DOHH2 (cell line): ENCODE data around the gene TBX20.

Source experiments
- EZH2phosphoT487 ChIP-seq: fragments of 200-600 bp; sonication (generic); IDR thresholded peaks from 2 replicates; pipeline ENCODE4 v1.6.1; 2017; ENCODE audit warnings: borderline replicate concordance, mild to moderate bottlenecking, antibody characterized with exemption, low read length, moderate library complexity, mixed read lengths
- TF ChIP-seq, protein P1 (sequence below): fragments of 200-600 bp; sonication (generic); IDR thresholded peaks from one replicate; pipeline ENCODE4 v1.5.1; 2014; ENCODE audit warnings: antibody characterized with exemption, mild to moderate bottlenecking, low read depth, low read length; ENCODE audit not compliant: poor library complexity, severe bottlenecking

DNA sequence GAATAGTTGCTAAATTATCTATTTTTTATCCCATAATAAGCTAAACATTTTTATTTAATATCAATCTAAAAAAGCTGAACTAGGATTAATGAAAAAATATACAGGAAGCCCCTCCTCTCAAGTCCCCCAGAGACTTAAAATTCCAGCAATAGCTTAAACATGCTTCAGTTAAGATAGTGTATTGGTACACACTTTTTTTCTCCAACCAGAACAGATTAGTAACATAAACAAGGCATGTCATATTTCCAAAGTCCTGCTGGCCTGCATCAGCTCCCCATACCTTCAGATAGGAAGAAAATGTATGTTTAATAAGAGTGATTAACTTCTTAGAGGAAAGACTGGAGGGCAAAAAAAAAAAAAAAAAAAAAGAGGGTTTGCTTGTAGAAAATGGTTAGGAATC is 7.1 kb downstream of the TBX20 start:
- TF ChIP-seq, protein P1, sequence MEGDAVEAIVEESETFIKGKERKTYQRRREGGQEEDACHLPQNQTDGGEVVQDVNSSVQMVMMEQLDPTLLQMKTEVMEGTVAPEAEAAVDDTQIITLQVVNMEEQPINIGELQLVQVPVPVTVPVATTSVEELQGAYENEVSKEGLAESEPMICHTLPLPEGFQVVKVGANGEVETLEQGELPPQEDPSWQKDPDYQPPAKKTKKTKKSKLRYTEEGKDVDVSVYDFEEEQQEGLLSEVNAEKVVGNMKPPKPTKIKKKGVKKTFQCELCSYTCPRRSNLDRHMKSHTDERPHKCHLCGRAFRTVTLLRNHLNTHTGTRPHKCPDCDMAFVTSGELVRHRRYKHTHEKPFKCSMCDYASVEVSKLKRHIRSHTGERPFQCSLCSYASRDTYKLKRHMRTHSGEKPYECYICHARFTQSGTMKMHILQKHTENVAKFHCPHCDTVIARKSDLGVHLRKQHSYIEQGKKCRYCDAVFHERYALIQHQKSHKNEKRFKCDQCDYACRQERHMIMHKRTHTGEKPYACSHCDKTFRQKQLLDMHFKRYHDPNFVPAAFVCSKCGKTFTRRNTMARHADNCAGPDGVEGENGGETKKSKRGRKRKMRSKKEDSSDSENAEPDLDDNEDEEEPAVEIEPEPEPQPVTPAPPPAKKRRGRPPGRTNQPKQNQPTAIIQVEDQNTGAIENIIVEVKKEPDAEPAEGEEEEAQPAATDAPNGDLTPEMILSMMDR: no peak
- TF ChIP-seq EZH2phosphoT487: no peak
